ENCODE measurements around the gene GGA3.

- no peak for TF ChIP-seq CTCF (IDR thresholded peaks at IDR 0.05)
- no peak for TF ChIP-seq POLR2A (IDR thresholded peaks at IDR 0.05)
Measured at GRCh38 chr17:75242461-75243042, 18.9 kb downstream of the GGA3 start.
